Islet precursor cell (in vitro differentiated cells): ENCODE measurements around the gene CISD1.

ENCODE experiments used
- DNase-seq: peaks from one replicate; pipeline ENCODE4 v3.0.0-alpha.2; 2018

CISD1 gene

GRCh38 chr10:58266003-58266825 is 2.7 kb upstream of the CISD1 start:
- no peak for DNase-seq

- peak; percentile 70 for DNase-seq
Observed at GRCh38 chr10:58266826-58267712, 1.9 kb upstream of the CISD1 start.

DNA sequence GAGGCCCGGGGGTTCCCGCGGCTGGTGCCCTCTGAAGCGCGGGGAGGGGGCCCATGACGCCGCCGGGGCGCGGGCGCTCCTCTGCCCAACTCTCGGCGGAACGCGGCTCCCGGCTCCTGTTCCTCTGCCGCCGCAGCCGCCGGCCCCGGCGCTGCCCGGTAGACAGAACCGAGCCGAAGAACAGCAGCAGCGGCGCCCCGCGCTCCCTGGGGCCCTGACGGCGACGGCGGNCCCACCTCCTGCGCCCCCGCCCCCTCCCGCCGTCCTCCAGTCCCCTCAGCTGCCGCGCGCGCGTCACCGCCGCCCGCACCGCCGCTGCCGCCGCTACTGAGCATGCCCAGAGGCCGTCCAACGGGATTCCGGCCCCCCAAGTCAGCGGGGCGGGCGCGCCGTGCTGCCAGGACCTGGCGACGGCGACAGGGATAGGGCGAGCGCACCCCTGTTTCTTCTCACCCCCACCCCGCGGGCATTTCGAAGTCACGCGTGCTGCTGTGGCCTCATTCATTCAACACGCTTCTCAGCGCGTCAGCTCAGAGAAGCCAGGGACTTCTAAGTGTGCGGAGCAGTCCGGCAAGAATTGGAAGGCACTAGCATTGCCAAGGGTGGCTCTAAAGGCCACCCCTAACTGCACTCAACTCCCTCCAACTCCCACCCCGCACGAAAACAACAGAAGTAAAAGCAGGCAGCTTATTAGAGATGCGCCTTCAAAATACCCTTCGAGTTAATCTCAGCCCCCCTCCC is 1.1 kb upstream of the CISD1 start, which contains the start of gene IPMK:
IPMK (minus strand) TSS at position 182 of the 741 bp plus-strand sequence. CDS start 283 bp downstream, outside the sequence.
- DNase-seq = peak; percentile 94

DNA sequence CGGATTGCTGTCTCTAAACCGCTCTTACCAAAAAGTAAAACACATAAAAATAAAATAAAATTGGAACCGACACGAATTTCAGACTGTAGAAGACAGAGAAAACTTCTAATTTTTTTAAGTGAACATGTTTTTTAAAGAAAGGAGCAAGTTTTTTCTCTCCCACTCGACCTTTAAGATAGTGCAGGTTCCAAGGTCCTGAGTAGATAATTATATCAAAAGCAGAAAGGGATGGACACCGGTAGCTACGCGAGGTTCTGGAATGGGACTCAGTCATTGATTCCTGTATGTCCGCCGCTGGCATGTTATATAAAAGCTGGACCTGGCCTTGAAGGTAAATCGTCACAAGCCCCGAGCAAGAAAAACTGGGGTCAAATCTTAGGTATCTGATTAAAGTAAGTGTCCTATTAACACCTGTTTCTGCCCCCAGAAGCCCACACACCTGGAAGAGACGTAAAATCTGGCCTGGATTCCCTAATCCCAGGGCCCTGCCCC is 462 bp upstream of the CISD1 start:
- DNase-seq = no peak

DNA sequence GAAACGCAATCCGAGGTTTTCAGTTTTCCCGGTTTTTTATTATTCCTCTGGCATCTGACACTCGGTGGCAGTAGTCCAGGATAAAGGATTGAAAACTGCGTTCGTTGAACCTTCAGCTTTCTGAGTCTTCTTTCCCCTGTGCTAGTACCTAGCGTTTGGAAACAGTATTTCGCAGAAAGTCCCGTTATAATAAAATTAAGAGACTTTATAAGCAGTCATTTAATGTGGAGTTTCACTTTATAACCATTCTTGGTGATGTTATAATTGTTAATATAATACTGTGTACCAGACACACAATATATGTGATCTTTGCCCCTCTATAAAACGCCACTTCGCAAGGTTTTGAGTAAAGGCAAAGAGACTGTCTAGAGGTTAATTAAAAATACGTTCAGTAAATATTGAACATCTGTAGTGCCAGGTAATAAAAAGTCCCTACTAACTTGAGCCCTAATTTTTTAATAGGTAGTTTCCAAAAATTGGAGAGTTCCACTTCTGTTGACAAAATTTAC is 874 bp downstream of the CISD1 start:
- DNase-seq = no peak

DNA sequence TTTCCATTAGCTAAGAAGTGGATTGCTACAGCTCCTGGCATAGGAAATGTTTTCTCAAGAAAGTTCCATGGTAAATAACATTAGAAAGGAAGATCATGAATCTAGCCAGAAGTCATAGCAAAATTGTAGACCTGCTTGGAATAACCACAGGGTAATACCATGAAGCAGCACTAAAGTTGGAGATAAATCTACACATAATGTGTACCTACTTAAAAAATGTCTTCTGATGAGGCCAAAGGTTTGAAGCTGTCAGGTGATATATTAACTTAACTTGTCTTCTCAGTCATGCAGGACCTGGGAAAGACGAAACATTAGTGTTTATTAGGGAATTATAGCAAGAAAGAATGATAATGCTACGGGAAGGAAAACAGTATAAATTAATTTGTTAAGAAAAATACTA is 6.3 kb downstream of the CISD1 start:
- no peak for DNase-seq

DNA sequence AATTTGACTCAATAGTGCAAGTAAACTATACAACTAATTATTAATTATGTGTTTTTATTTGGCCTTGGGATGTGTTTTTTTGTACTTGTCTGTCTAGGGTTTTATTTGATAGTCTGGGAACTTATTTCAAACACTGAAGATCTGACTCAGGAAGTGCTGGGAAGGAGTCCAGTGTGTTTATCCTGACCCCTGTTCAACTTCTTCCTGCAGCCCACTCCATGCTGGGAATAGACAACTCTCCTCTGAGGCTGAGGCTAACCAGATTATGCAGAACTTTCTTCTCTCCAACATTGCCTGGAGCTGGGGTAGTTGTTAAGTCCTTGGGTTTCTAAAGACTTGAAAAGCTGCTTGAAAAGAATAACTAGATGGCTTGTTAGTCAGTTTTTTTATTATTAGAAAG is 6.9 kb downstream of the CISD1 start:
- no peak for DNase-seq

GRCh38 chr10:58278274-58278961 is 9.5 kb downstream of the CISD1 start:
- DNase-seq = no peak

- no peak for DNase-seq
Observed at GRCh38 chr10:58278962-58279307, 10.0 kb downstream of the CISD1 start.

DNA sequence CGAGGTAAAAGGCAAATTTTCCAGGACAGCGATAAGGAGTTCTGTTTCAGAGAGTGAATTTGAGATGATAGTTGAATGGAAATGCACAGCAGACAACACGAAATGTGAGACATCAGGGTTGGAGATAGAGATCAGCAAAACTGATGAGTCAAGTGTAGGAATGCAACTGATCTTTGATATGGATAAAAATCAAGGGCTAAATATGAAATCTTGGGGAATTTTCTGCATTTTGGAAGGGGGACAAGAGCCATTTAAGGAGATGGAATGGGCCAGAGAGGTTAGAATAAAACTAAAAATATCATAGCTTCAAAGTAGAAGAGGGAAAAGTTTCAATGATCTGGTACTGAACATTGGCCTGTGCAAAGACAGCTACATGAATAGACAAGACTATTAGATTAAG is 11.5 kb downstream of the CISD1 start:
- no peak for DNase-seq

DNA sequence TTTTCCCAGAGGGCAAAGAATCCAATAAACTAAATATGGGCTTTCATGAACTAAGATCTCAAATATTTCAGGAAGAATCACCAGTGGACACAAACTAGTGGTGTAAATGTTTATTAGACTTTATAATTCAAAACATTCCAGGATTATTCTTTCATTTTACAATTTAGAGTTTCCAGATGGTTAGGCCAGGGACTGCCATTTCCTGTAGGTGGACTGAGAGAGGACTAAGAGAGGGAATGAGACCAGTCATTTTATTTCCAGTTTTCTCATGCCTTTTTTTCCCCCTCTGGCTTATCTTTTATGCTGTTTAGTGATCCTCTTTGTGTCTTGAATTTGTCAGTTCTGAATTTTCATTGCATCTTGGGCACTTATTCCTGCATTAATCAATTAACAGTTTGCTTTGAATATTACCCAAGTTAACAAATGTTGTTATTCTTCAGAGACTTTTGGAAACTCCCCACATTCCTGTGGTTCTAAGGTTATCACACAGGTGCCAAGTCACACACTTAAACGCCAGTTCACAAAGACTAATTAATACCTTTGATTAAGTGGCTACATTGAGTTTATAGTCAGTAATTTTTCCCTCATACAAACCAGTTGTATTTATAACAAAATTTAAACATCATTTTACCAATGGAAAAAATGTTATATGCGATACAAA is 12.3 kb downstream of the CISD1 start:
- no peak for DNase-seq

DNA sequence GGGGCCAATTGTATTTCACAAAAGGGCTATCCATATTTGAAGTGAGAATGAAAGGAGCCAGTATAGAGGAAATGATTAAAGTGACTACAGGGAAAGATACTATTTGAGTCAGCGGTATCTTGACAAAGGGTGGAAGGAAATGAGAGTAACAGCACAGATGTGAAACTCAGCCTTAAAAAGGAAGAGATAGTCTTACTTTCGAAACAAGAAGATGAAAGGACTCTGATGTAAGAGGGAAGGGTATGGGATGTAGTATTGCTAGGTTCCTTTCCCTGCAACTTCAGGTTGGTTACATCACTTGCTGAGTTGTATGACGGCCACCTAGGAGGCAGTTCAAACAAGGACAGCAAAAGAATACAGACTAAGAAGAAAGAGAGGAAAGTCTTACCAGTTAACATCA is 13.7 kb downstream of the CISD1 start:
- DNase-seq = no peak

DNA sequence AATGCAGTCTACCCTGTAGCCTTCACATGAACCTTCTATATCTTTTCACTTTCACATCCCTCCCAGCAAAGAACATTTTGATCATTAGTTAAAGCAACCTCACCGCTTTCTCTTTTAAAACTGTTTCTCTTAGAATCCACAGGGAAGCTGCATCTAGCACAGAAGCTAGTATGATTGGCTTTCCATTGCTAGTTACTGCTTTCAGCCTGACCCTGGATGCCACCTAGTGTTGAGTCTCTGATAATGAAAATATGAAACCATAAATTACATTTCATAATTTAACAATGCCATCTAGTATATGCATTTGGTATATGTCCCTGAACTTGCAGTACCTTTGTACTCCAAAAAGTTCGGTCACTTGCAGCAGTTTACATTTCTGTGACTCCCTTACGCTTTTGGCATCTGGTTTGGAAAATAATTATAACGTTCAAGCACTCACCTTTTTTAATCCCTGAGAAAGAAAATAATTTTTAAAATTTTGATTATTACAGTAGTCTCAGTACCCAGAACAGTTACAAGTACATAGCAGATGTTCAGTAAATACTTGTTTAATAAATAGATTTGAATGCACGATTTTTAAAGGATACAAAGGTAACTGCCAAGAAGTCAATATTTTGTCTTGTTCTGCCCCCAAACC is 22.7 kb downstream of the CISD1 start:
- no peak for DNase-seq

- DNase-seq = no peak
Observed at GRCh38 chr10:58293989-58294388, 25.0 kb downstream of the CISD1 start.

- DNase-seq = peak; percentile 69
Observed at GRCh38 chr10:58299580-58299979, 30.6 kb downstream of the CISD1 start.

GRCh38 chr10:58300676-58301075 is 31.7 kb downstream of the CISD1 start:
- no peak for DNase-seq

- DNase-seq = no peak
Observed at GRCh38 chr10:58302254-58302653, 33.3 kb downstream of the CISD1 start.

DNA sequence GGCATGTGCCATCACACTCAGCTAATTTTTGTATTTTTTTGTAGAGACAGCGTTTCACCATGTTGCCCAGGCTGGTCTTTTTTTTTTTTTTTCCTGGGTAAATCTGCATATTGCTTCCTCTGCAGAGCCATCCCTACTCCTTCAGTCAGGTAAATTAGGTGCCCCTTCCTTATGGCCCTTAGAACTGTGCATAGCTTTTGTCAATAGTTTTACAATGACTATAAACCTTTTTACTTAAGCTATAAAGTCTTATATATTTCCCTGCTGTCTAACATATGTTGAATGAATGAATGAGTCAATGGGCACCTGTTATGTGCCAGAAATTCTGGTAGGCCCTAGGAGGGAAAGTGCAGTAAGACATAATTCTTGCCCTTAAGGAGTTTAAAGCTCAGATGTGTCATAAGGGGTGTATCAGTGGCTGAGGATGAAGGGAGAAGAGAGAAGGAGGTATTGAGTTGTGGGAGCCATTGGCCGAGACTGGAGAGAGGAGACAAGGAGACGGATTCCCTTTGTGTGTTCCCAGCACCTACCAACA is 35.2 kb downstream of the CISD1 start:
- no peak for DNase-seq

DNA sequence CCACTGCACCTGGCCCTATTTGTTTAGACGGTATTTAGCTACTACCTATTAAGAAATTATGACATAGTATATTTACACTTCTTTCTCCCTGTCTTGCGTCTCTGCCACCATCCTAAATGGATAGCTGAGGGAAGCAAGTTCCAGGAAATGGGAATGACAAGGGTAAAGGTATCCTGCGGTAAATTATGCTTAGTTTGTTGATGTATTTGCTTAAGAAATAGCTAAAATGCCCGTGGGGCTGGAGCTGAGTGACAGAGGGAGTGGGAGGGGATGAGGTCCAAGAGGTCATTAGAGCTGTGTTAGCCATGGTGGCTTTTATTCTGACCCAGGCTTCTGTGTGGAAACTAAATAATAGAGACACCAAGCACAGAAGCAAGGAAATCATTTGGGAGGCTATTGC is 36.9 kb downstream of the CISD1 start:
- DNase-seq = no peak

- no peak for DNase-seq
Observed at GRCh38 chr10:58307676-58308075, 38.7 kb downstream of the CISD1 start.

DNA sequence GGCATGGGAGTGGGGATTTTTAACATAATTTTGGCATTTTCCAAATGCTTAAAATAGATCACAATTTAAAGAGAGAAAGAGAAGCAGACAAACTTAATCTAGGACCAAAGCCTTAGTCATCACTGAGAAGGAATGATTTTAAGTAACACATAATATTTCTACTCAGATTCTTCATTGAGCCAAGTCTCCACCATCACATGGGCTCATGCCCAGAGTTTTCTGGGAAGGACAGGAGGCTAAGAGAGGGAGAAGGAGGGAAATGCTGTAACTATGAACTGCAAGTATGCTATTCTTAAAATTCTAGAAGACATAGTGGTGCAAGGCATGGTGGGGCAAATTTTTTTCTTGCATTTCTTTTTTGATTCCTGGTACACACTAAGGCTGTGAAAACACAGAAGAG is 42.1 kb downstream of the CISD1 start:
- no peak for DNase-seq
